ENCODE results near the gene CENPS. TPM values are rescaled to one million over a fixed set of nuclear protein-coding genes. Genes with fewer than 3 reads are reported as not detected.
A peak's percentile ranks its signal among the peaks of the same experiment; 100 is the strongest.

Gene CENPS
- total and polyA plus RNA-seq, 2 of the 13 experiments (the other 11 are each of a cell fraction or from before 2014, with no cell fraction given): 3.3 to 22.0 TPM

- TF ChIP-seq ZHX2 (IDR thresholded peaks at IDR 0.05; ENCODE audit: low read depth): no peak; the same call in 1 of the 2 replicates
- TF ChIP-seq ZHX2 (CRISPR knock-in tag; IDR thresholded peaks at IDR 0.05; ENCODE audit: borderline replicate concordance): peak; percentile 56; the same call in 1 of the 2 replicates
- no peak for TF ChIP-seq ZNF326 (CRISPR knock-in tag; IDR thresholded peaks at IDR 0.05; ENCODE audit: borderline replicate concordance)
- TF ChIP-seq NFE2 (CRISPR knock-in tag; IDR thresholded peaks at IDR 0.05): no peak
- no peak for TF ChIP-seq ZBTB20 (CRISPR knock-in tag; IDR thresholded peaks at IDR 0.05; ENCODE audit: borderline replicate concordance, low read depth)
- peak; percentile 63 for TF ChIP-seq TBL1XR1 (IDR thresholded peaks at IDR 0.05; ENCODE audit: borderline replicate concordance, low read length, partially characterized antibody)
- TF ChIP-seq PRDM4 (CRISPR knock-in tag; IDR thresholded peaks at IDR 0.05; ENCODE audit: borderline replicate concordance): no peak
- no peak for TF ChIP-seq ZFP36 (IDR thresholded peaks at IDR 0.05; ENCODE audit: borderline replicate concordance, low read depth, low read length, partially characterized antibody)
- peak; percentile 95 for TF ChIP-seq SMYD3 (CRISPR knock-in tag; IDR thresholded peaks at IDR 0.05)
- TF ChIP-seq TOE1 (CRISPR knock-in tag; IDR thresholded peaks at IDR 0.05): no peak
- TF ChIP-seq ZSCAN29 (CRISPR knock-in tag; conservative IDR thresholded peaks at IDR 0.05): no peak
- TF ChIP-seq NFYC (CRISPR knock-in tag; IDR thresholded peaks at IDR 0.05): no peak
- no peak for TF ChIP-seq PREB (CRISPR knock-in tag; IDR thresholded peaks at IDR 0.05)
- no peak; the same call in 1 of the 2 replicates for TF ChIP-seq DRAP1 (CRISPR knock-in tag; IDR thresholded peaks at IDR 0.05)
- TF ChIP-seq GTF2F1 (IDR thresholded peaks at IDR 0.05; ENCODE audit: low read length): no peak
- TF ChIP-seq ZBTB10 (CRISPR knock-in tag; IDR thresholded peaks at IDR 0.05; ENCODE audit: borderline replicate concordance): no peak
Measured at GRCh38 chr1:10430216-10431069, at the start of gene CENPS (continued).
